Activated naive CD8-positive, alpha-beta T cell (primary cell): Measurements from ENCODE around the gene NRL.
A peak's percentile ranks its signal among the peaks of the same experiment; 100 is the strongest.

Source experiments
- H3K27ac Mint-ChIP-seq: one replicate; pipeline ENCODE4 v1.8.0; 2021; ENCODE audit warnings: mixed read lengths
- H3K27me3 Mint-ChIP-seq: one replicate; pipeline ENCODE4 v1.8.0; 2021; ENCODE audit warnings: mixed read lengths
- H3K36me3 Mint-ChIP-seq: one replicate; pipeline ENCODE4 v1.8.0; 2021; ENCODE audit warnings: mixed read lengths
- H3K4me1 Mint-ChIP-seq: one replicate; pipeline ENCODE4 v1.8.0; 2021; ENCODE audit warnings: low read depth, mixed read lengths
- H3K4me3 Mint-ChIP-seq: one replicate; pipeline ENCODE4 v1.8.0; 2021; ENCODE audit warnings: mild to moderate bottlenecking, mixed read lengths
- H3K9me3 Mint-ChIP-seq: one replicate; pipeline ENCODE4 v1.8.0; 2021; ENCODE audit warnings: low read depth, mixed read lengths

The NRL gene

DNA sequence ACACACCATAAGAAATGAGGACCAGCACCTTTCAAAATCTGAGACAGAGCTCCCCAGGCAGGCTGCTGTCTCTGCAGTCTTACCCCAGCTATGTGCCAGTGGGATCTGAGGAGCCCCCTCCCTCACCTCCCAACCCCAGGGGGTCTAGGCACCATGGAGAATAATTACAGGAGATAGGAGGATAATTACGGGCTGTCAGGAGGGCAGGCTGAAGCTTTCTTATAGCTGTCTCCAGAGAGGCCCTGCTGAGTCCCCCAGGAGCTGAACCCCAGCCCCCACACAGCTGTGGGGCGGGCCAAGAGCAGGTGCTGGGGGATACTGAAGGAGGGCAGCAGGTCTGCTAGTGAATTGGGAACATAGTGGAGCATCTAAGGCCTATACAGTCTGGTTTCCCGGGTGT, 36.6 kb downstream of the NRL start:
- Mint-ChIP-seq H3K4me1 (peaks cover 20% of the 10 kb centered on the region), H3K4me3 (no peak overlapping the region), H3K9me3 (no peaks in the 10 kb centered on the region), H3K36me3 (no peaks in the 10 kb centered on the region), H3K27ac (no peak overlapping the region), H3K27me3 (no peaks in the 10 kb centered on the region)

- H3K27me3 Mint-ChIP-seq = no peaks in the 10 kb centered on the region
- H3K36me3 Mint-ChIP-seq = no peaks in the 10 kb centered on the region
- peaks cover 18% of the 10 kb centered on the region for H3K4me1 Mint-ChIP-seq
- H3K9me3 Mint-ChIP-seq = no peaks in the 10 kb centered on the region
- H3K4me3 Mint-ChIP-seq = no peak overlapping the region
- no peak overlapping the region for H3K27ac Mint-ChIP-seq
These were observed 37.7 kb downstream of the NRL start for GRCh38 chr14:24077086-24077485.

- Mint-ChIP-seq H3K4me1 (peaks cover 15% of the 10 kb centered on the region), H3K4me3 (no peak overlapping the region), H3K27ac (no peak overlapping the region), H3K36me3 (no peaks in the 10 kb centered on the region), H3K27me3 (no peaks in the 10 kb centered on the region), H3K9me3 (no peaks in the 10 kb centered on the region)
These were observed 38.5 kb downstream of the NRL start for GRCh38 chr14:24076302-24076601.

DNA sequence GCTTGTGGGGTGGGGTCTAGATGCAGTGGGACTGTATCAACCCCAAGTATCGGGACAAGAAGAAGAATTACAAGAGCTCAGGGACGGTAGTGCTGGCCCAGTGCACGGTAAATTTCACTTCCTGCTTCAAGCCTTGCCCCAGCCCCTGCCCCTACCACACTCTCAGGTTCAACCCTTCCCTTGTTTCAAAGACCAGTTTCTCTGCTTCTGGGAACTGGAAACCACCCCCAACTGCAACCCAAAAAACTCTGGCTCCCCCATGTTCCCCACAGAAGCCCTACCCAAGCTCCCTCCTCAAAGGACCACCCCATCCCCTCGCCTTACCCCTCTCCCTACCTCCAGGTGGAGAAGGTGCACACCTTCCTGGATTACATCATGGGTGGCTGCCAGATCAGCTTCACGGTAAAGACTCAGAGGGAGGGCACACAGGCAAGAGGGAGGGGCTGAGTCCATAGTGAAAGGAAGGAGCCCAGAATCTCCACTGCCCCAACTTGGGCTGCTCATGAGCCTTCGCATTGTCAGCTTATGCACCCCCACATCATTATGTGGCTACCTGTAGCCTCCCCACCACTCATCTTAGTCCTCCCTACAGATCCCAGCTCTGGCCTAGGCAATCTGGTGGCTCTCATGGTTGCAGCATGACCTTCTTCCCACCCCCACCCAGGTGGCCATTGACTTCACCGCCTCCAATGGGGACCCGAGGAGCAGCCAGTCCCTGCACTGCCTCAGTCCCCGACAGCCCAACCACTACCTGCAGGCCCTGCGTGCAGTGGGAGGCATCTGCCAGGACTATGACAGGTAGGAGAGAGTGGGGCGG, 39.1 kb downstream of the NRL start:
- H3K4me3 Mint-ChIP-seq = no peak overlapping the region
- no peaks in the 10 kb centered on the region for H3K36me3 Mint-ChIP-seq
- peaks cover 17% of the 10 kb centered on the region for H3K4me1 Mint-ChIP-seq
- H3K9me3 Mint-ChIP-seq = no peaks in the 10 kb centered on the region
- peaks cover 4% of the 10 kb centered on the region for H3K27me3 Mint-ChIP-seq
- no peak overlapping the region for H3K27ac Mint-ChIP-seq

DNA sequence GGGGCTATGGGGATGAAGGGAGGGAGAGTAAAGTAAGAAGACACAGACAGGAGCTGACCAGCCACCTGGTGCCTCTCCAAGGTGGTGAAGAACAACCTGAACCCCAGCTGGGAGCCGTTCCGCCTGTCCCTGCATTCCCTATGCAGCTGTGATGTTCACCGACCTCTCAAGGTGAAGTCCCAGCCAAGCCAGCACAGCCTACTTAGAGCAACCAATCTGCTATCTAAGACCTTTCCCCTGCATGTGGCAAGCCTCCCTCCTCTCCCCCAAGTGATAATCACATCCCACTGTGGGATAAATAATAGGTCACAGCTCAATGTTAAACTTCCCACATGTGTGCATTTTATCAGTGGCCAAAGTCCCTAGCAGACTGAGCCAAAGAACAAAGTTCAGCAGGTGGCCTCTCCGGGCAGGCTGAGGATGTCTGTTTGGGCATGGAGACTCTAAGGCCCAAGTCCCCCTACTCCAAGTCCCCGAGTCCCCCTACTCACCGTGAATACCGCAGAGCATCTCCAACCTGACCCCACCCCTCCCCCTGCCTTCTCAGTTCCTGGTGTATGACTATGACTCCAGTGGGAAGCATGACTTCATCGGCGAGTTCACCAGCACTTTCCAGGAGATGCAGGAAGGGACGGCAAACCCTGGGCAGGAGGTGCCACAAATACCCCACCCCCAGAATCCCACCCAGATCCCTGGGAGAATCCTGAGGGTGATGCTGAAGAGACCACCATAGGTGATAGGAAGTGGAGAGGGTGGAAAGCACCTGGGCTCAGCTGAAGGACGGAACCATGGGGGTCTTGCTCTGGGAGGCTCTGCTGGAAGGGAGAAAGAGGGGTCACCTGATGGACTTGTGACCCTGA, 39.9 kb downstream of the NRL start:
- Mint-ChIP-seq H3K27me3 (peaks cover 4% of the 10 kb centered on the region), H3K4me1 (peaks cover 11% of the 10 kb centered on the region), H3K4me3 (no peak overlapping the region)

DNA sequence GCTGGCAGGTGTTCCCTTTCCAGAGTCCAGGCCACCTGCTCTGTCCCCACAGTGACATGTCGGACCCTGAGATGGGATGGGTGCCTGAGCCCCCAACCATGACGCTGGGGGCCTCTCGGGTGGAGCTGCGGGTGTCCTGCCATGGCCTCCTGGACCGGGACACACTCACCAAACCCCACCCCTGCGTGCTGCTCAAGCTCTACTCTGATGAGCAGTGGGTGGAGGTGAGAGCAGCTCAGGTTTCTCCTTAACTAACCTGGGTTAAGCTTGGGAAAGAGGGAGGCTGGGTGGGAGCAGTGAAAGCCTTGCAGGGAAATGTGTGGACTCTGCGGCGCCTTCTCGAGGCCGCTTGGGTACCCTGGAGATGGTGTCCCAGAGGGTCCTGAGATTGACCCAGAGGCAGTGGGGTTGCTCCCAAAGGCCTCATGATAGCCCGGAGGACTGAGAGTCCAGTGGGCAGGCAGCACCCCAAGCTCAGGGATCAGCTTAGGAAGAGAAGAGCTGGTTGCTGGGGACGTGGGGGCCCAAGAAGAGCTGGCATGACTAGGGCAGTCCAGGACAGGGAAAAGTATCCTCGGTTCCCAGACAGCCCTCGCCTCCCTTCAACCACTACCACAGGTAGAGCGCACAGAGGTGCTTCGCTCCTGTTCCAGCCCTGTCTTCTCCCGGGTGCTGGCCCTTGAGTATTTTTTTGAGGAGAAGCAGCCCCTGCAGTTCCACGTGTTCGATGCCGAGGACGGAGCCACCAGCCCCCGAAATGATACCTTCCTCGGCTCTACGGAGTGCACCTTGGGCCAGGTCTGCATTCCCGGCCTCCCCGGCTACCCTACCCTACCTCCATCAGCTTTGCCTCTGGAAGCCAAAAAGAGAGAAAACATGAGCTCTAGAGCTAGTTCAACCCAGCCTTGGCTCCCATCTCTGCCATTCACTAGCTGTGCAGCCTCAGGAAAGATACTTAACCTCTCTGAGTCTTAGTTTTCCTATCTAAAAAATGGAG, 41.6 kb downstream of the NRL start:
- H3K4me3 Mint-ChIP-seq = no peak overlapping the region
- H3K9me3 Mint-ChIP-seq = no peaks in the 10 kb centered on the region
- H3K4me1 Mint-ChIP-seq = peaks cover 8% of the 10 kb centered on the region
- no peak overlapping the region for H3K27ac Mint-ChIP-seq
- peaks cover 4% of the 10 kb centered on the region for H3K27me3 Mint-ChIP-seq
- H3K36me3 Mint-ChIP-seq = no peaks in the 10 kb centered on the region

More for the DNA sequence above, 39.9 kb downstream of the NRL start:
- Mint-ChIP-seq H3K27ac (no peak overlapping the region), H3K36me3 (no peaks in the 10 kb centered on the region), H3K9me3 (no peaks in the 10 kb centered on the region)

DNA sequence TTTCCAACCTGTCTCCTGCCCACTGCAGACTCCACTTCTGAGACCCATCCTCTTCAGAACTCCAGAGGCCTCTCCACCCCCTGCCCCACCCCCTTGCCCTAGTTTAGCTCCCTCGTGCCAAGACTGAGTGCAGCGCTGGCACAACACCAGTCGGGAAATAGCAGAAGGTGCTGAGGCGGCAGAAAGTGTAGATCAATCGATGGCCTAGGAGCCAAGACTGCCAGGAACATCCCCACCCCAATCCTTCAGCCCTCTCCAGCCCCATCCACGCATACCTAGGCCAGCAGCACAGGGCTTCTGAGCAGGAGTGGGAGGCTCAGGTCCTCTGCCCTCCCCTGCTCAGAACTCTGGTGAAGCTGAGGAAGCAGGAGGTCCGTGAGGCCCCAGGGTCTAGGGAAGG, 42.3 kb downstream of the NRL start:
- Mint-ChIP-seq H3K4me1 (peaks cover 8% of the 10 kb centered on the region), H3K27ac (no peak overlapping the region), H3K4me3 (no peak overlapping the region), H3K36me3 (no peaks in the 10 kb centered on the region), H3K9me3 (no peaks in the 10 kb centered on the region), H3K27me3 (peaks cover 4% of the 10 kb centered on the region)

GRCh38 chr14:24071836-24072430, 42.8 kb downstream of the NRL start:
- Mint-ChIP-seq H3K9me3 (no peaks in the 10 kb centered on the region), H3K4me3 (no peak overlapping the region), H3K4me1 (peaks cover 8% of the 10 kb centered on the region), H3K27me3 (peaks cover 4% of the 10 kb centered on the region), H3K27ac (no peak overlapping the region), H3K36me3 (no peaks in the 10 kb centered on the region)

DNA sequence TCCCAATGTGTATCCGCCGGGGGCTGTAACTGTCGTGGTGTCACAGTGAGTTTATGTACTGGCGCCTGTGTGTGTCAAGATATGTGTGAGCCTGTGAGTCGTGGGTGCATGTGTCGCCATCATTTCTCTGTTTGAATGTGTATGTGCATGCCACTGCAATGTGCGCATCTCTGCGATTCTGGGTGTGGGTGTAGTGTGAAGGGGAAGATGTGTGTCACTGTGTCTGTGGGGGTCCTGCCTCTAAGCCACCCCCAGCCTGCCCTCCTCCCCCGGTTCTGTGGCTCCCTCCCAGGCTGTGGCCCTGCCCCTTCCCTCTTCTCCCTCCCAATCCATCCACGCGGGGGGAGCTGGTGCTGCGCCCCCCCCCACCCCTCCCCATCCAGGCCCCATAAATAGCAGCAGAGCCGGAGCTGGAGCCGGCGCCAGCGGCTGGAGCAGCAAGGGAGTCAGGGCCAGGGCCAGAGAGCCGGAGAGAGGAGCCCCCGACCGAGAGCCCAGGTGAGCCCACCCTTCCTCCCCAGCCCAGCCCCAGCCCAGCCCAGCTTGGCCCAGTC, 43.5 kb downstream of the NRL start, which contains the start of gene CPNE6:
Gene CPNE6, plus strand, starts transcription at position 419 of the 554 bp plus-strand sequence. CDS start 1,375 bp downstream, outside the sequence.
- Mint-ChIP-seq H3K36me3 (no peaks in the 10 kb centered on the region), H3K4me1 (peaks cover 8% of the 10 kb centered on the region), H3K4me3 (peak within 1 kb of the TSS; percentile 30), H3K9me3 (no peaks in the 10 kb centered on the region), H3K27me3 (peaks cover 4% of the 10 kb centered on the region), H3K27ac (peak within 1 kb of the TSS; percentile 28)

DNA sequence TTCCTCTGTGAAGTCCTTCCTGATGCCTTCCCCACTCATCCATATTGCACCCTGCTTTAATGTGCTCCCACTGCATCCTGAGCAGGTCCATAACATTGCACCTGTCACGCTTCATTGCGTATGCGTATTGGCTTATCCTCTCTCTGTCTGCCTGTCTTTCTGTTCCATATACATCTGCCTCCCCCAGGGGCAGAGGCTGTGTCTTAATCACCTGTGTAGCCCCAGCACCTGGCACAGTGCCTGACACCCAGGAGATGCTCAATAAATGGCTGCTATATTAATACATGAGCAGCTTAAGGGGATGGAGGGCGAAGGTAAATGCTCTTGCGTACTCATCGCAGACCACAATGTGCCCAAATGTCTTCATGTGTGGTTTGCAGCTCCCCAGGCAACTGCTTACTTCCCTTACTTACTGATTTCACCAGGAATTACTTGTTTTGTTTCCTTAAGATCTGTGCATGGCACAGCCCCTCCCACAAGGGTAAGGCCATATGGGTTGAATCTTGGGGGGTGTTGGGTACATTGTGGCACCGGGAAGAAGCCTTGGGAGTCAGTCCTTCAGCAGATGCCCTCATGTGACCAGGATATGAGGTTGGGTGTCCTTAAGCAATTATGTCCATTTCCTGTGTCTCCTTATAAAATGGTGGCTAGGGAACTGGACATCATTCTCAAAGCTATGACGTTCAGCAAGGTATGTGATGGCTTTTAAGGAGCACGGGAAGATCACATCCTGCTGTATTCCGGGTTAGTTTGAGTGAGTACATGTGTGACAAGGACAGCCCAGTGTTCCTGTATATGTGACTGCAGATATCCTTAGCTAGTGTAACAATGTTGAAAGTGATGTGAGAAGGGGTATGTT, 44.2 kb downstream of the NRL start:
- peaks cover 8% of the 10 kb centered on the region for H3K4me1 Mint-ChIP-seq
- H3K4me3 Mint-ChIP-seq = no peak overlapping the region
- no peaks in the 10 kb centered on the region for H3K36me3 Mint-ChIP-seq
- no peak overlapping the region for H3K27ac Mint-ChIP-seq
- H3K9me3 Mint-ChIP-seq = no peaks in the 10 kb centered on the region
- peaks cover 4% of the 10 kb centered on the region for H3K27me3 Mint-ChIP-seq

- Mint-ChIP-seq H3K9me3 (no peaks in the 10 kb centered on the region), H3K27ac (no peak overlapping the region), H3K4me3 (no peak overlapping the region), H3K36me3 (no peaks in the 10 kb centered on the region), H3K4me1 (peaks cover 8% of the 10 kb centered on the region), H3K27me3 (peaks cover 4% of the 10 kb centered on the region)
These were observed 45.4 kb downstream of the NRL start for GRCh38 chr14:24069411-24069735.

- H3K9me3 Mint-ChIP-seq = no peaks in the 10 kb centered on the region
- H3K27ac Mint-ChIP-seq = no peak overlapping the region
- H3K36me3 Mint-ChIP-seq = no peaks in the 10 kb centered on the region
- H3K4me1 Mint-ChIP-seq = peaks cover 8% of the 10 kb centered on the region
- H3K27me3 Mint-ChIP-seq = peaks cover 4% of the 10 kb centered on the region
- H3K4me3 Mint-ChIP-seq = no peak overlapping the region
These were observed 45.9 kb downstream of the NRL start for GRCh38 chr14:24068711-24069410.
